ENCODE measurements around the gene SLC6A9.

The SLC6A9 gene

DNA sequence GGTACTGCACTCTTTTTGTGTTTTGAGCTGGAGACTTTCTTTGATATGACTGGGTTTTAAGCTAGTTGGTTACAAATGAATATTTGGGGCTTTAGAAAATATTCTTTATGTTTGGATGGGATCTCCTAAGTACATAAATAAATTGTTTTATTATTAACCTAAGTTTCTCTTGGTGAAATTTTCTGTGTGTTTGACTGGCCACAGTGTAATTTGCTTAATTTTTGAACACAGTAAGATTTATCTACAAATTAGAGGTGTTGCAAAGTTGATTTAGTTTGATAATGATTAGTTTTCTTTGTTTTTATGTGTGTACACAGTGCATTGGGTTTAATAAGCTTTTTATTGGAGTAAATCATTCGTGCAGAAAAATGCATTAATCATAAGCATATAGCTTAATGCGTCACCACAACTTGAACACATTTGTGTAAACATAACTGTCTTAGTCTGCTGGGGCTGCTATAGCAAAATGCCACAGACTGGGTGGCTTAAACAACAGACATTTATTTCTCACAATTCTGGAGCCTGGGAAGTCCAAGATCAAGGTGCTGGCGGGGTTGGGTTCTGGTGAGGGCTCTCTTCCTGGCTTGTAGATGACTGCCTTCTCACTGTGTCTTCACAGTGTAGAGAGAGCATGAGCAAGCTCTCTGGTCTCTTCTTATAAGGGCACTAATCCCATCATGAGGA is 17.4 kb upstream of the SLC6A9 start:
- no peak for DNase-seq (ENCODE audit: low read depth)

DNA sequence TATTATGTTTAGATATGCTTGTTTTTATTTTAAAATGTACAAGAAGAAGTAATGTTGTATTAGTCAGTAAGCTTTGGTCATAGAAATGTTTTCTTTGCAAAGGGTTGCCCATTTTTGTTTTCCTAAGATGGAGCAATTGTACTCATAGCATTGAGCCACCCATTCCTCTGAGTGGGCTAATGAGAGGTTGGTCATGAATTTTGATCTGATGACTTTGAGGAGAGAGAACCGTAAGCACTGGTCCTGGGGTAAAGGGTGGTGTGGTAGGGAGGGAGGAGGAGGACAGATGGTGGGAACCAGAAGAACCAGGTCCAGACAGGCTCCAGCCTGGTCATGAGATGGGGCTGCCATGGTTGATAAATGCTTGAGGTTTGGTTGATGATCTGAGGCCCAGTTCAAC is 15.9 kb upstream of the SLC6A9 start:
- DNase-seq (ENCODE audit: low read depth), result no peak

DNA sequence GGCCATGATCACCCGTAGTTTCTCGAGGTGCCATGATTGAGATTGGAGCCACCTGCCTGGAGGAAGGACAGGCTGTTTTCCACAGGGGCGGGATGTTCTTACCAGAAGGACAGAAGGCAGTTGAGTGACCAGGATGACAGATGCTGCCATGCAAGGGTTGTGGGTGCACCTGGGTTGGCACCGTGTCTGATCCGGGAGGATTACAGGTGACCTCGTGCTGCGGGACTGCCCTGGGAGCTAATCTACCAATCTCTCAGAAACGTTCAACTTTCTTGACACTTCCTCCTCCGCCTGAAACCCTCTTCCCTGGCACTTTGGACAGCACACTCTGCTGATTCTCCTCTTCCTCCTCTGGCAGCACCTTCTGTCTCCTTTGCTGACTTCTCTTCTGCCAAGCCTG is 13.8 kb upstream of the SLC6A9 start:
- no peak for DNase-seq (ENCODE audit: low read depth)

DNA sequence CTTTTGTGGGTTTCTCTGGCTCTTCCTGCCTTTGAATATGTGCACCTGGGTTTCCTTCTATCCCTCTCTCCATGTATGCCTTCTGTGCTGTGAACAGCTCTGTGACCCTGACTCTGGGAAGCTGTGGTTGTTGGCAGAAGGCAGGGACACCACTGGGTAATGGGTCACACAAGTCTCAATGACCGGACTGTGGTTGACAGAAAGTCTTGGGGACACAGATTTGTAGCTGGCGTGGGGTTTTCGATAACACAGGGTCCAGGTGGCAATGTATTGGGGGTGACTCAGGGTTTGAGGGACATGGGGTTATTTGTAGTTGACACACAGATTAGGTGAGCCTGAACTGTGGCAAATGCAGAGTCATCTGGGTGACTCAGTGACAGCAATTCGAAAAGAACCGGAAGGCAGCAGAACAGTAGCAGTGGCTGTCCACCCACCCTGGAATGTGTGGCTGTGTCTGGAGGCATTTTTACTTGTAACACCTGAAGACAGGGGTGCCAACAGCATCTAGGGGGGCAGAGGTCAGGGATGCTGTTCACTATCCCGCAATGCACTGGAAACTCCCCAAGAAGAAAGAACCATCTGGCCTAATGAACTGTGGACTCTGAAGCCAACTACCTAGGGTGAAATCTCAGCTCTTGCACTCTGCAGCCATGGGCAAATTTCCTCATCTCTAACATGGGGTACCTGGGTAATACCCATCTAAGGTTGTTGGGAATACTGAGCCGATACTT is 13.0 kb upstream of the SLC6A9 start:
- DNase-seq (ENCODE audit: low read depth), result no peak

DNA sequence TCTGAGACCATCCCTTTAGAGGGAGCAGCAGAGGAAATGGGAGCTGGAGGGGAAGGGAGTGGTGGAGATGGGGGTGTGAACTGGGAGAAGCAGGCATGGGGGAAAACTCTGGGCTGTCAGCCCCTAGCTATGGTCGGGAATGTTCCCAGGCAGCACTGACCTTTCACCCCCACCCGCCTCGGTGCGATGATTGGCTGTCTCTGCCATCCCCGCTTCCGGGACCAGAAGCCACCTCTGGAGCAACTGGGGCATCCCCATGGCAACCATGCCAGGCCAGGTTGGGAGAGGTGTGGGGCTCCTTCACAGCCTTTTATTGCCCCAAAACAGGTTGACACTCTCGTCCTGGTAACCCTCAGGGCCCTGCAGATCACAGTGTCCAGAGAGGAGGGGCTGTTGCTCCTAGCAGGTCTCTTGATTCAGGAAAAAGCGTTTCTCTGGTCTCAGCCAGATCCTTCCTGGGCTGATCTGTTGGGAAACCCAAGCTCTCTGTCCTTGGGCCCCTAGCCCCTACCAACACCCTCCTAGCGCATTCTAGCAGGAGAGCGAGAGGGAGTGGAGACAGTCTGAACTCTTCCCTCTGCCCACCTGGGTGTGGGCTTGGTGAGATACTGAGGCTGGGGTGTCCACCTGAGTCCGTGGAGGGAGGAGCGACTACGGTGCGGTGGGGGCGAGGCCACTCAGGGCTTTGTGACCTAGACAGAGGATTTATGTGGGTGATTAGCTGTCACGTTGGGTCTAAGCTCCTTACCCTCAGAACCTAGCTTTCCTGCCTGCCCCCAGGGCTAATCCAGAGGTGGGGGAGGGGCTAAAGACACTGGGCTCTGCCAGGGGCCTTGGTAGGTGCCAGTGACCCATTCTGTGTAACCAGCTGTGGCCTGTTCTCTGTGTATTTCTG is 12.2 kb upstream of the SLC6A9 start:
- no peak for DNase-seq (ENCODE audit: low read depth)

DNA sequence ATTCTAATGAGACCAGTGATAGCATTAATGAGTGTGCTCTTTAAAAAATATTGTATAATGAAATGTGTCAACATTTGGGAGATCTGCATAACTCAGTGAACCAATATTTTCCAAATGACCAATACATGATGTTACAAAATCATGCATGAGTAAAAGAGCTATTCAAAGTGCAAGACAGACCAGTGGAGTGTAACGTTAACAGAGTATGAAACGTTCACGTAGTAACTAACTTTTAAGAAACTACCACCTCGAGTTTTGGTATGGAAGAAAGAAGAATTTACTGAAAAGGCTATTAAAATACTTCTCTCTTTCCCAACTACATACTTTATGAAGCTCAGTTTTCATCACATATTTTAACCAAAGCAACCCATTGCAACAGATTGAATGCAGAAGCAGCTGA is 9.6 kb upstream of the SLC6A9 start:
- DNase-seq (ENCODE audit: low read depth), result no peak

DNA sequence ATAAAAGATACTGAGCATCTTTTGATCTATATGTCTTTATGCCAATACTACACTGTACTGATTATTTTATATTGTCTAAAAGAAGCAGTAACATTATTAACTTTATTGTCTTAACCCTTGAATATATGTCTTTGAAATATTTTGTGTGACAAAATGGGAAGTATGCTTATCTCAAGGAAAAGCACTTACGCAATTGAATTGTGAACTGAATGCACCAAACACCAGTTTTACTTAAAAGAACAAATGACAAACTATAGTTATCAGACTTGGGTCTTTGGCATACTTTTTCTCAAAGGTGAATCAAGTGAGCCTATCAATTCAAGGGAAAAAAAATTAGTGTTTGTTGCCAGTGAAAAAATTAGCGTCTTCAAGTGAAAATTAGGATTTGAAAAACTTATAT is 9.2 kb upstream of the SLC6A9 start:
- no peak for DNase-seq (ENCODE audit: low read depth)

DNA sequence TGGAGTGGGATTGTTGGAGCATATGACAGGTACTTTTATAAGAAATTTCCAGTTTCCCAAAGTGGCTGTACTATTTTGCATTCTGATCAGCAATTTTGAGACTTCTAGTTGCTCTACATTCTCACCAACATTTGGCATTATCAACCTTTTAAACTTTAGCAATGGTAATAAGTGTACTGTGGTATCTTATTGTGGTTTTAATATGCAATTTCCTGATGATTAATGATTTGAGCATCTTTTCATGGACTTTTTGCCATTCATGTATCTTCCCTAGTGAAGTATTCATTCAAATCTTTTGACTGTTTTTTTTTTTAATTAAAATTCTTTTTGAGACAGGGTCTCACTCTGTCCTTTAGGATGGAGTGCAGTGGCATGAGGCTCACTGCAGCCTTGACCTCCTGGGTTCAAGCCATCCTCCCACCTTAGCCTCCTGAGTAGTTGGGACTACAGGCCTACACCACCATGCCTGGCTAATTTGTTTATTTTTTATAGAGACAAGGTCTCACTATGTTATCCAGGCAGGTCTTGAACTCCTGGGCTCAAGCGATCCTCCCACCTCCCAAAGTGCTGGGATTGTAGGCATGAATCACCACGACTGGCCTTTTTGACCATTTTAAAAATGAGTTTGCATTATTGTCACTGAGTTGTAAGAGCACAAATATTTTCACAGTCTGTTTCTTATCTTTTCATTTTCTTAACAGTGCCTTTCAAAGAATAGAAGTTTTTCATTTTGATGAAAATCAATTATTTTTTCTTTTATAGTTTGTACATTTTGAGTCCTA is 7.8 kb upstream of the SLC6A9 start:
- DNase-seq (ENCODE audit: low read depth), result no peak

DNA sequence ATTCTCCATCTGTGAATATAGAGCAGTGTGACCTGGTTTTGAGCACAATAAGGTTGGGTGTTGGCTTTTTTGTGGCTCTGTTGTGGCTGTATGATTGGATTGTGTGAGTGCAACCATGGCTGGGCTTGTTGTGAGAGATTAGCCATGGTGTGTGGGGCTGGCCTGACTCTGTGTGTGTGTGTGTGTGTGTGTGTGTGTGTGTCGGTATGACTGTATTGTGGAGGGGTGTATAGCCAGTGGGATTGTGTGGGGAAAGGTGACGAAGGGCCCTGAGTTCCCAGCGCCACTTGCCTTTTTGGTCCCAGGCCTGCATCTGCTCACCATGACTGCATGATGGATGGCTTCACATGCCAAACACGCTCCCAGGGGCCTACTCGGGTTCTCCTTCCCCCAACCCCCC is 5.9 kb upstream of the SLC6A9 start:
- DNase-seq (ENCODE audit: low read depth), result no peak

DNA sequence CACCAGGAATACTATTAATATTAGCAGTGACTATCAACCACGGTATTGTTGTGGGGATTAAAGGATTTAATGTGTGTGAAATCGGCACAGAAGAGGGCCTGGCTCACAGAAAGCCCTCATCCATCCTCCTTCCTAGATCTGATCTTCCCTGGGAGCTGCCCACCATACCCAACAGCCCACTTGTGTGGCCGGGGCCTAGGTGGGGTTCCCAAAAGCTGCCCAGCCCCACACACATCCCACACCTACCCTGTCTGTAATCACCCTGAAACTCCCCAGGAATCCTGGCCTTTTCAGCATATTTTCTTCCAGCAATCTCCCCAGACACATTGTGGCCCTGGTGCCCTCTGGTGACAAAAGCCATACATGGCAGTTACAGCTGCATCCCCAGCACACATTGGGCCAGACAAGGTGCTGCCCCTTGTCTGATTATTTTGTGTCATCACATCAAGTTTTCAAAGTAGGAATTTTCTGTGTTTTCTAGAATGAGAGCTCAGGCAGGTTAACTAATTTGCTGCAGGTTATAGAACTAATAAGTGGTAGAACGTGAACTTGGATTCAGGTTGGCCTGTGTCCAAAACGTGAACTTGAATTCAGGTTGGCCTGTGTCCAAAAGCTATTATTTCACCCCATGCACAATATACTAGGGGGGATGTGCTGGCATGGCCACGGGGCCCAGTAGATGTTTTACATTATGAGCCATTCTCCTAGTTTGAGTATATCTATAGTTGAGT is 5.3 kb upstream of the SLC6A9 start:
- peak; percentile 50 for DNase-seq (ENCODE audit: low read depth)

DNA sequence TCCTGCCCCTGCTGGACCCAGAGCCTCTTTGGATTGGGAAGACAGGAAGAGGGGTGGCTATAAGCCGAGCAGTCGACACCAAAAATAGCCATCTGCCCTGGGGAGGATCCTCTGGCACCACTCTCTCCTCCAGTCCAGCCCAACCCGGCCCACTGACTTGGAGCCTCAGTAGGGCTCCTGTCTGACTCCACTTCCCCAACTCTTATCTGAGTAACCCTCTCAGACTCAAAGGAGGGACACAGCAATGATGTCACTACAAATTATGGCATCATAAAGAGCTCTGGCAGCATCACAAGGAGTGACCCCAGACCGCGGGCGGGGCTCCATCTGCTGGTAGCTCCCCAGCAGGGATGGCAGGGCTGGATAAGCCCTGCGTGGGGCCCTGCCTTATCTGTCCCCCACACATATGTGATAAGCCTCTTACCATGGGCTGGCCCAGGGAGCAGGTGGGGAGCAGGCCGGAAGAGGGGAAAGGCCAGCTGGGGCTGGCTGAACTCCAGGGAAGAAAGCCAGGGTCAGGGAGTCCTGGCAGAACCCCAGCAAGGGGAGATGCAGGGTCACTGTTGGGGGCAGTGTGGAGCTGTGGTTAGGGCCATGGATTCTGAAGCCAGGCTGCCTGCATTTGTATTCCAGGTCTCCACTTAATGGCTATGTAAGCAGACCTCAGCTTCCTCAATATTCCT is 4.6 kb upstream of the SLC6A9 start:
- DNase-seq (ENCODE audit: low read depth), result no peak

DNA sequence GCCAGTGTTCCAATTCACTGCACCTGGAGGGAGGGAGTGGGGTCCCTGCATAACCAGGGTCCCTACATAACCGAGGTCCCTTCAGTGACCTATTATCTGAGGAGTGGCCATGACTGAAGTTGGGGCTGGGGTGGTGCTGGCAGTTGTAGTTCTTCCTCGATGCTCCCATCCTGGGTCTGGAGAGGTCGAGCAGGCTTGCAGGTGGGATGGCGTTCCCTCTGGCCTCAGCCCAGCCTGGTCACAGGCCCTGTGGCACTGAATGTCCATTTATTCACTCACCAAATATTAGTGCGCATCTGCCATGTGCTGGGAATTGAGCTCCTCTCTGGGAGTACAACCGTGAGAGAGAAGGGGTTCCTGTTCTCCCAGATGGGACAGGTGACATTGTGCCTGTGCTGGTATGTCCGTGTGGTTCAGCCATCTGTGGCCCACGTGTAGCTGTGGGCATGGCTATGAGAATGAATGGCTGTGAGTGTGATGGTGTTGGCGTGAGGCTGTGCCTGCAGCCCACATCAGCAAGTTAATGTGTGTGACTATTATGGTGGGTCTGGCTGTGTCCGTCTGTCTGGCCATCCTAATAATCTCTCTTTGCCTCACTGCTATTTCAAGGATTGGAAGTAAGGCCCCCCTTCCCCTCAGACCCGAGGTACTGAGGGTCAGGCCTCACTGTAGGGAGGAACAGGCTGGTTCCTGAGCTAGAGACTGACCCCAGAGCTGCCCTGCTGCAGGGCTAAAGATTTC is 3.9 kb upstream of the SLC6A9 start:
- no peak for DNase-seq (ENCODE audit: low read depth)

DNA sequence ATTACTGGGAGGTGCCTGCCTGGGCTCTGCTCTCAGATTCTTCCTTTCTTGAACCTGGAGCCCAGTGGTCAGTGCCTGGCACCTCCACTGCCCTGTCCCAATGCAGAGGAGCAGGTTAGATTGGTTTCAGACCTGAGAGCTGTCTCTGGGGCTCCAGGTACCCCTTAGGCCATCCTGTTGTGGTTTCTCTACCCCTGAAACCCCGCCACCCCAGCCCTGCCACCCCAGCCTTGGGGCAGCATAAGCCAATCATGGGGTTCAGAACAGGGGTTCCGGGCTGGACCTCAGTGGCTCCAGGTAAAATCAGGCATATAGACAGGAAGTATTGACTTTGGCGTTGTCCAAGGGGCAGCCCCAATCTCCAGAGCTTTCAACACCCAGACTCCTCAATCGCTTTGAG is 3.2 kb upstream of the SLC6A9 start:
- DNase-seq (ENCODE audit: low read depth), result no peak

DNA sequence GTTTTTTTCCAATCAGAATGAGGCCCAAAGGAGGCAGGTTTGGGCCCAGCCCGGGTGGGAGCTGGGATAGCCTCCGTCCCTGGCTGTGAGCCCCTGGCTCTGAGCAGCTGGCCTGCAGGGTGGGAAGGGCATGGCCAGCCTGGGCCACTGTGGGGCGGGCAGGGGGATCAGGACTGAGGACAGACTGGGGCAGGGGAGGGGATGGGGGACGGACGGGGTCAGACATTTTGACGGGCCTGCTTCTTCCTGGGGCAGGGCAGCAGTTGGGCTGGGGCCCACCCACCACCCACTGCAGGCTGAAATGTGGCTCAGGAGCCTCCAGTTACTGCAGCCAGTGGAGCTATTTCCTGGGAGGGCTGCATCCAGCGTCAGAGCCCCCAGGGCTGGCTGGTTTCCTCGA is 2.5 kb upstream of the SLC6A9 start:
- no peak for DNase-seq (ENCODE audit: low read depth)

DNA sequence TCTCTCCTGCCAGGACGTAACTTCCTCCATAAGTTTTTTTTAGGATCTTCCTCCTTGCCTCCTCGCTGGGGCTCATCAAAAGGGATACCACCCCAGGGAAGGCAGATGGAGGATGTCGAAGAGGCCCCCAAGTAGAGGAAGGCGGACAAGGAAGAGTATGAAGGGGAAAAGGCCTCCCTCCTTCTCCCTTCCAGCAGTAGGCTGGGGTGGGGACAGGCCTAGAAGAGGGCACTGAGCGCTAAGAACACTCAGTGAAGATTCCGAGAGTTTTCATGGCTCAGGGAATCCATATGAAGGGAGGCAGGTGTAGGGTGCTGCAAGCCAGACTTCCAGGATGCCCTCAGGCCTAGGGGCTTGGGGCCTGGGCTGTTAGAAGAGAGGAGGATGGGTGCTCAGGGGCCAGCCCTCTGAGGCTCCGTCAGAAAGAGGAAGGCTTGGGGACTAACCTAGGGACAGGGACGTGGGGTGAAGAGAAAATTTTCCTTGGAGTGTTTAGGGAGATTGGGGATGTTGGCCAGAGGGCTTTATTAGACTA is 1.8 kb upstream of the SLC6A9 start:
- no peak for DNase-seq (ENCODE audit: low read depth)

DNA sequence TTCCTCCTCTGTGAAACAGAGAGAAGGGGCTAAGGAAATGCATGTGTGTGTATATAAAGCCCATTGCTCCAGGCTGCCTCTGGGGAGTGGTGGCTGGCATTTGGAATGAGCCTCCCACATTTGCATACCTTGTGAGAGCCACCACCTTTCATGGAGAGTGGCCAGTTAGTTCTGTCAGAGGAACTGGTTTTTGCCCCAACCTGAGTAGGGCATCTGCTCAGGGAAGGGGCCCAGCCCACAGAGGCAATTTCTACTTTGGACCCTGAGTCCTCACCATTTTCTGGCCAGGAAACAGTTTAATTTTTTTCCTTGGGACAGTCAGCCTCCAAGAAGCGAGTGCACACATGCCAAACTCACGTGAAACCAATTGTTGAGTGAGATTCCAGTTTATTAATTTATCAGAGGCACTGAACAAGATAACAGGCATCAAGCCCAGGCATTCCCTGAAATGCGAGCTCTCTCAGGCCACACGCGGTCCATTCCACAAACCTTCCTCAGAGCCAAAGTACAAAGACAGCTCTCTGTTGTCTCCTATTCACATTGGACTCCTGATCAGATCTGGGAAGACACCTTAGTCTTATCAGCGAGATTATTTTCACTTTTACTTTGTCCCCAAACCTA is 1.0 kb upstream of the SLC6A9 start:
- DNase-seq (ENCODE audit: low read depth), result no peak

DNA sequence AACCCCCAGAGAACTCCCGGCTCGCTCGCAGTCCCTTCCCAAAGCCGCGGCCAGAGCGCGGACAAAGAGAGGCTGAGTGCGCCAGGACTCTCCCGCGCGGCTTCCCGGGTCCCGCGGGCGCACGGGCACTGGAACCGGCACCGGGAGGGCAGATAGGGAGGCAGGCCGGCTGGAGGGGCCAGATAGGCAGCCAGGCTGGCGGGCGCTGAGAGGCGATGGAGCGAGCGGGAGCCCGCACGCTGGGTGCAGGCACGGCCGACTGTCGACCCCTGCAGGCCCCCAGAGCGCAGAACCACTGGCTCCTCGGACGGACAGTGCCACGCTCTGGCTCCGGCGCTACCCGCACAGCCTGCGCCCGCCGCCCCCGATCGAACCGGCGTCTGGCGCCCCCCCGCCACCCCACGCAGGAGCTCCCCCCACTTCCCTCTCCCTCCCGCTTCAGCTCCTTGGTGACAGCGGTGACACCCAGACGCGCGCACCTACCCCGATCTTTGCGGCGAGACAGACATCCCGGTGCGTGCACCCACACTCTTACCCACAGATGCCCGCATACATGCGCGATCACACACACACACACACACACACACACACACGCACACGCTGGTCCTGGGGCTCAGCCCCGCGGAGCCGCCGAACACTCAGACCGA is 534 bp downstream of the SLC6A9 start:
- peak; percentile 5 for DNase-seq (ENCODE audit: low read depth)

DNA sequence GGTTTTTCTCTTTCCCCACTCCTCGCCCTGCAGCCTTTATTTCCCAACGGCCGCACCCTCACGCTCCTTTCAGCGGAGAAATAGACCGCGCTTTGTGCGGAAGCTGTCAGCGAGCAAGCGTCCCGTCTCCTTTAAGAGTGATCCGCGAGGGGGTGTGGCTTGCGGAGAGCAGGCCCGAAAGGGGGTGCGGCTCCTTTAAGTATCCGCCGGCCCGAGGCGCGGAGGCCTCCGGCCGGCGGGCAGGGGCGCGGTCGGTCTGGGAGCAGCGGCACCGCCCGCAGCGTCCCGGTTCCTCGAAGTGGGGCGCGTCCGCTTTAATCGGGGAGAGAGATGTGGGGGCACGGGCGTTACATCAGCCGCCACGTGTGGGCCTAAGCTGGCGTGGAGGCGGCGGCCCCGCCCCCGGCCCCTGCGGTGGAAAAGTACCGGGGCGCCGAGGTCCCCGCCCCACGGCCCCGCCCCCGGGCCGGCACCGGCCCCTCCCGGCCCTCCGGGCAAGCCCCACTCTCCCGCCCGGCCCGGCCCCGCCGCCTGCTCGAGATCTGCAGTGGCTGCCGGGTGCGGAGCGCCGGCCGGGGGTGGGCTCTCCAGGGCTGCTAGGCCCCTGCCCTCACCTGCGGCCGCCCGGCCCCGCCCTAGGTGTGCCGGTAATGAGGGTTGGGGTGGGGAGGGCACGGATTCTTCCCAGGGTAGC is 1.2 kb downstream of the SLC6A9 start:
- DNase-seq (ENCODE audit: low read depth), result peak; percentile 76

All from stimulated activated CD8-positive, alpha-beta memory T cell treated with anti-CD3 and anti-CD28 coated beads, Interleukin-7, amount 100 ng/mL, for 24 hours (primary cell).